Testis (tissue), 3 donors: ENCODE measurements around the gene RGS9. TPM values are rescaled to one million over a fixed set of nuclear protein-coding genes. Genes with fewer than 3 reads are reported as not detected.
"Not testable (repeated sequence)": the region's sequence is repeated elsewhere in the genome, so short reads cannot be mapped to it uniquely, and the experiment has no call there.

Source experiments
- DNase-seq: peaks from one replicate; pipeline ENCODE4 v3.0.0-alpha.2; 2019
- H3K27ac ChIP-seq, 2 donors: fragments of 200-600 bp; sonication (generic); one replicate each; pipeline ENCODE4 v1.5.1; 2019
- H3K27me3 ChIP-seq: fragments of 200-600 bp; sonication (generic); one replicate; pipeline ENCODE4 v1.5.1; 2019
- H3K36me3 ChIP-seq: fragments of 200-600 bp; sonication (generic); one replicate; pipeline ENCODE4 v1.5.1; 2017; ENCODE audit warnings: low read depth; ENCODE audit errors: missing control alignments
- H3K4me1 ChIP-seq: fragments of 200-600 bp; sonication (generic); one replicate; pipeline ENCODE4 v1.5.1; 2019
- H3K4me3 ChIP-seq, 2 donors: fragments of 200-600 bp; sonication (generic); one replicate each; pipeline ENCODE4 v1.5.1; 2017 to 2019
- H3K9me3 ChIP-seq: fragments of 200-600 bp; sonication (generic); one replicate; pipeline ENCODE4 v1.5.1; 2017
- POLR2A ChIP-seq: fragments of 450-650 bp; IDR thresholded peaks from one replicate; pipeline ENCODE4 v1.6.1; 2017; ENCODE audit warnings: antibody characterized with exemption, mild to moderate bottlenecking, moderate library complexity
- WGBS, 2 donors: methylation state at CpG; one replicate each; pipeline ENCODE4 v1.1.5; 2018; 5-methylcytosine and 5-hydroxymethylcytosine counted together
- intact Hi-C: fragments of 100-400 bp; cut with DNase I; formaldehyde crosslinking; loops from one replicate; pipeline ENCODE4 v1.15.1; 2023; ENCODE audit warnings: low total_unique reads
- polyA plus RNA-seq: library from polyadenylated mRNA; stranded (reverse); fragments of 350-450 nt; fragmentation: Illumina TruSeq; extraction: RNeasy Lipid Tissue Mini Kit (QIAGEN cat#74804); gene quantifications from one replicate; pipeline ENCODE4 v1.2.3, GENCODE V29; 2014; ENCODE audit warnings: low read depth, low replicate concordance; ENCODE audit not compliant: insufficient read depth
- total RNA-seq, 2 donors: library from RNA; depleted of rRNA; stranded (reverse); fragments of >200 nt; gene quantifications; one replicate each; pipeline ENCODE4 v1.2.3, GENCODE V29; 2016
- TF ChIP-seq, protein P1 (sequence below), 3 experiments: fragments of 450-650 bp in 2 of 3; fragments of 200-600 bp in 1 of 3; sonication (generic) in 1 of 3; IDR thresholded peaks; one replicate each; pipeline ENCODE4 v1.5.1; 2016 to 2019; ENCODE audit warnings: antibody characterized with exemption in 3 of 3, mild to moderate bottlenecking in 2 of 3, moderate library complexity in 1 of 3

Gene RGS9
- total and polyA plus RNA-seq, 3 donors from 2014 or later, result 4.6 to 7.9 (median 5.7) TPM

DNA sequence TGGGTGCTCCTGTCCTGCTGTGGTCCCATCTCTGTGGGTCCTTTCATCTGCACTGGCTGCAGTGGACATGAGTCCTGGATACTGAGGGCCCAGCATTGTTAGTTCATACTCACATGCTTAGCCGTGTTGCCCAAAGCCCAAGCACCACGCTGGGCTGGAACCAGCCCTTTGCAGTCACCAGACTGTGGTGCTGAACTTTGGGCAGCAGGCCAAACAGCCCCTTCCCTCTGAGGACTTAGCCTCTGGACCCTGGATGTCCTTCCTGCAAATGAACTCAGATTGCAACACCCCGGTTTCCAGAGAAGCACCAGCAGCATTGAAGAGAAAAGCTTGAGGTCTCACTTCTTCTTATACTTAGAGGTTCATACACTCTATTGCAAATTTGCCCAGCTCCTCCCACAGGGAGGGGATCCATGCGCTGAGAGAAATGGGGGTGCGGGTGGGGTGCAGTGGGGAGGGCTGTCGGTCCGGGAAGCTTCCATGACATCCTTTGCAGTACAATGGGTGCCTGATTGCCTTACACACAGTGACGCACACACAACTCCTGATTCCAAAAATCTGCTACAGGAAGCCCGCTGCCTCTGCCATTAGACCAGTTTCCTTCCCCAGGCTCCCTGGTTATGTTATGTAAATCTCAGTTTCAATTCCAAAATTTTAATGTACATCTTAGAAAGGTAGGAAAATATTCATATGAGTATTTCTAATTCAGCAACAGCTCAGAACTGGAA is 65.8 kb downstream of the RGS9 start:
- Histone ChIP-seq H3K4me1 (no peaks in the 10 kb centered on the region), H3K9me3 (no peaks in the 10 kb centered on the region), H3K27me3 (no peaks in the 10 kb centered on the region), H3K27ac (no peak overlapping the region), H3K36me3 (no peaks in the 10 kb centered on the region), H3K4me3 (no peak overlapping the region)
- intact Hi-C loops, result no loop called here
- 87 to 91% methylated on average over 9 of the region's 9 CpGs for WGBS, 2 donors
- TF ChIP-seq, protein P1, sequence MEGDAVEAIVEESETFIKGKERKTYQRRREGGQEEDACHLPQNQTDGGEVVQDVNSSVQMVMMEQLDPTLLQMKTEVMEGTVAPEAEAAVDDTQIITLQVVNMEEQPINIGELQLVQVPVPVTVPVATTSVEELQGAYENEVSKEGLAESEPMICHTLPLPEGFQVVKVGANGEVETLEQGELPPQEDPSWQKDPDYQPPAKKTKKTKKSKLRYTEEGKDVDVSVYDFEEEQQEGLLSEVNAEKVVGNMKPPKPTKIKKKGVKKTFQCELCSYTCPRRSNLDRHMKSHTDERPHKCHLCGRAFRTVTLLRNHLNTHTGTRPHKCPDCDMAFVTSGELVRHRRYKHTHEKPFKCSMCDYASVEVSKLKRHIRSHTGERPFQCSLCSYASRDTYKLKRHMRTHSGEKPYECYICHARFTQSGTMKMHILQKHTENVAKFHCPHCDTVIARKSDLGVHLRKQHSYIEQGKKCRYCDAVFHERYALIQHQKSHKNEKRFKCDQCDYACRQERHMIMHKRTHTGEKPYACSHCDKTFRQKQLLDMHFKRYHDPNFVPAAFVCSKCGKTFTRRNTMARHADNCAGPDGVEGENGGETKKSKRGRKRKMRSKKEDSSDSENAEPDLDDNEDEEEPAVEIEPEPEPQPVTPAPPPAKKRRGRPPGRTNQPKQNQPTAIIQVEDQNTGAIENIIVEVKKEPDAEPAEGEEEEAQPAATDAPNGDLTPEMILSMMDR (IDR thresholded peaks at IDR 0.05), result no peak
- TF ChIP-seq POLR2A, result no peak
- no peak for DNase-seq

DNA sequence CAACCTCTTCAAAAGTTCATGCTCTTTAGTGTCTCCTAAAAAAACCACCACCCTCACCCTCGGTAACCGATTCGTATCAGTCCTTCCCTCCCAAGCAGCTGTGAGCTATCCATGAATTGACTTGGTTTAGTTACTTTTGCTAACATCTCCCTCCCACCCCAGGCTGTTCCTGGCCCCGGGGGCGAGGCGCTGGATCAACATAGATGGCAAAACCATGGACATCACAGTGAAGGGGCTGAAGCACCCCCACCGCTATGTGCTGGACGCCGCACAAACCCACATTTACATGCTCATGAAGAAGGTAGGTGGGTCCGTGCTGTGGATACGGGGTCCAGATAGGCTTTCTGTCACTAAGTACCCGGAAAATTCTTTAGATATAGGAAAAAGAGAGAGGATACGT is 66.8 kb downstream of the RGS9 start:
- intact Hi-C loops, result no loop called here
- TF ChIP-seq, protein P1 (IDR thresholded peaks at IDR 0.05), result no peak
- no peak for TF ChIP-seq POLR2A
- Histone ChIP-seq H3K9me3 (no peaks in the 10 kb centered on the region), H3K4me1 (no peaks in the 10 kb centered on the region), H3K27me3 (no peaks in the 10 kb centered on the region), H3K4me3 (no peak overlapping the region), H3K27ac (no peak overlapping the region), H3K36me3 (no peaks in the 10 kb centered on the region)
- no peak for DNase-seq
- WGBS, 2 donors, result 91 to 92% methylated on average over 13 of the region's 13 CpGs

DNA sequence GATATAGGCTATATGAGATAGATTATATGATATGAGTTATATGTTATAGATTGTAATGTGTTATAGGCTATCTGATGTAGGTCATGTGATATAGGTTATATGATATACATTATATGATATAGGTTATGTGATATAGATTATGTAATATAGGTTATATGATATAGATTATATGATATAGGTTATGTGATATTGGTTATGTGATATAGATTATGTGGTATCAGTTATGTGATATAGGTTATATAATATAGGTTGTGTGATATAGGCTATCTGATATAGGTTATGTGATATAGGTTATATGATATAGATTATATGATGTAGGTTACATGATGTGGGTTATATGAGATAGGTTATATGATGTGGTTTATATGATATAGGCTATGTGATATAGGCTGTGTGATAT is 68.5 kb downstream of the RGS9 start:
- Histone ChIP-seq H3K36me3 (no peaks in the 10 kb centered on the region), H3K27me3 (no peaks in the 10 kb centered on the region), H3K4me3 (no peak overlapping the region), H3K9me3 (no peaks in the 10 kb centered on the region), H3K4me1 (no peaks in the 10 kb centered on the region), H3K27ac (no peak overlapping the region)
- DNase-seq, result no peak
- TF ChIP-seq POLR2A, result no peak
- TF ChIP-seq, protein P1 (IDR thresholded peaks at IDR 0.05), result no peak
- intact Hi-C loops, result no loop called here

DNA sequence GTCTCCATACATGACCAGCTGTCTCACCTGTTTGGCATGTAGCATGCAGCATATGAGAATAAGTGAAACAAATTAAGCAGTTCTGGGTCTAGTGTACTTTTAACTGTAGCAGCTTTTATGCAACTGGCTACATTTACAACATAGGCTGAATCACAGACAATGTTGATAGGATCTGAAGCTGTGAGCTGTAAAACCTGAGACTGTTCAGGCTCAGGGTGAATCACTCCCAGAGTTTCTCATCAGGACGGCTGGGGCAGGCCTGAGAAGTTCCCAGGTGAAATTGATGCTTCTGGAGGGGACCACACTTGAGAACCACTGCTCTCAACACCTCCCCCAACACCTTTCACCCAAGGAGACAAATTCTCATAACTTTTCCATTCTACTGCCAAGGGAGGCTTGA is 70.3 kb downstream of the RGS9 start:
- H3K4me1 ChIP-seq, H3K36me3 ChIP-seq, intact Hi-C loops, H3K27ac ChIP-seq, DNase-seq, H3K9me3 ChIP-seq, H3K4me3 ChIP-seq, H3K27me3 ChIP-seq: not testable (repeated sequence)
- 77 to 82% methylated on average over 1 of the region's 1 CpG for WGBS, 2 donors

GRCh38 chr17:65208717-65209116 is 71.5 kb downstream of the RGS9 start:
- DNase-seq, result no peak
- TF ChIP-seq, protein P1 (IDR thresholded peaks at IDR 0.05), result no peak
- TF ChIP-seq POLR2A, result no peak
- intact Hi-C loops, result no loop called here
- Histone ChIP-seq H3K4me3 (no peak overlapping the region), H3K9me3 (no peaks in the 10 kb centered on the region), H3K4me1 (no peaks in the 10 kb centered on the region), H3K36me3 (no peaks in the 10 kb centered on the region), H3K27me3 (no peaks in the 10 kb centered on the region), H3K27ac (no peak overlapping the region)
- 63 to 75% methylated on average over 1 of the region's 1 CpG for WGBS, 2 donors
